Measurements from ENCODE around the gene FGD1.
"Not testable (repeated sequence)": the region's sequence is repeated elsewhere in the genome, so short reads cannot be mapped to it uniquely, and the experiment has no call there.

FGD1 gene

GRCh38 chrX:54495814-54496516 lies at the start of gene FGD1:
Gene FGD1 (minus strand): TSS chrX:54496234. CDS start chrX:54495432, 802 bp downstream.
- peak within 1 kb of the TSS; percentile 57 for H3K4me3 ChIP-seq (ENCODE audit: low read depth, low read length)
- in situ Hi-C loops (cut with HindIII; ENCODE audit: low sequenced_read_pairs) = no loop called here
- no peak for DNase-seq (ENCODE audit: low read depth)
- no peak for TF ChIP-seq CTCF (IDR thresholded peaks at IDR 0.05; ENCODE audit: low read depth, low read length, missing control alignments)

GRCh38 chrX:54542239-54542638 lies 46.2 kb upstream of the FGD1 start:
- H3K4me3 ChIP-seq (ENCODE audit: low read depth, low read length); in situ Hi-C loops (cut with HindIII; ENCODE audit: low sequenced_read_pairs); DNase-seq (ENCODE audit: low read depth): not testable (repeated sequence)

- peak; percentile 10 for TF ChIP-seq CTCF (IDR thresholded peaks at IDR 0.05; ENCODE audit: low read depth, low read length, missing control alignments)
- no peak overlapping the region for H3K4me3 ChIP-seq (ENCODE audit: low read depth, low read length)
- DNase-seq (ENCODE audit: low read depth) = no peak
- in situ Hi-C loops (cut with HindIII; ENCODE audit: low sequenced_read_pairs) = no loop called here
Observed at GRCh38 chrX:54540289-54540688, 44.3 kb upstream of the FGD1 start.

GRCh38 chrX:54534271-54534670 lies 38.2 kb upstream of the FGD1 start:
- DNase-seq (ENCODE audit: low read depth) = no peak
- no peak overlapping the region for H3K4me3 ChIP-seq (ENCODE audit: low read depth, low read length)
- TF ChIP-seq CTCF (IDR thresholded peaks at IDR 0.05; ENCODE audit: low read depth, low read length, missing control alignments) = no peak
- in situ Hi-C loops (cut with HindIII; ENCODE audit: low sequenced_read_pairs) = no loop called here

GRCh38 chrX:54530357-54530900 lies 34.4 kb upstream of the FGD1 start:
- in situ Hi-C loops (cut with HindIII; ENCODE audit: low sequenced_read_pairs) = no loop called here
- TF ChIP-seq CTCF (IDR thresholded peaks at IDR 0.05; ENCODE audit: low read depth, low read length, missing control alignments) = no peak
- no peak for DNase-seq (ENCODE audit: low read depth)
- peak overlapping the region; percentile 82 for H3K4me3 ChIP-seq (ENCODE audit: low read depth, low read length)

- peak within 1 kb of the TSS; percentile 82 for H3K4me3 ChIP-seq (ENCODE audit: low read depth, low read length)
- DNase-seq (ENCODE audit: low read depth) = peak; percentile 48
- TF ChIP-seq CTCF (IDR thresholded peaks at IDR 0.05; ENCODE audit: low read depth, low read length, missing control alignments) = no peak
- in situ Hi-C loops (cut with HindIII; ENCODE audit: low sequenced_read_pairs) = no loop called here
Observed at GRCh38 chrX:54529552-54530356, 33.7 kb upstream of the FGD1 start, which contains the start of gene GNL3L. Gene GNL3L (plus strand): TSS chrX:54530219. CDS start chrX:54532567, 2,348 bp downstream.

All from astrocyte of the cerebellum (primary cell).